ENCODE results near the gene ZNF548.
"Not testable (repeated sequence)": the region's sequence is repeated elsewhere in the genome, so short reads cannot be mapped to it uniquely, and the experiment has no call there.

Gene ZNF548

DNA sequence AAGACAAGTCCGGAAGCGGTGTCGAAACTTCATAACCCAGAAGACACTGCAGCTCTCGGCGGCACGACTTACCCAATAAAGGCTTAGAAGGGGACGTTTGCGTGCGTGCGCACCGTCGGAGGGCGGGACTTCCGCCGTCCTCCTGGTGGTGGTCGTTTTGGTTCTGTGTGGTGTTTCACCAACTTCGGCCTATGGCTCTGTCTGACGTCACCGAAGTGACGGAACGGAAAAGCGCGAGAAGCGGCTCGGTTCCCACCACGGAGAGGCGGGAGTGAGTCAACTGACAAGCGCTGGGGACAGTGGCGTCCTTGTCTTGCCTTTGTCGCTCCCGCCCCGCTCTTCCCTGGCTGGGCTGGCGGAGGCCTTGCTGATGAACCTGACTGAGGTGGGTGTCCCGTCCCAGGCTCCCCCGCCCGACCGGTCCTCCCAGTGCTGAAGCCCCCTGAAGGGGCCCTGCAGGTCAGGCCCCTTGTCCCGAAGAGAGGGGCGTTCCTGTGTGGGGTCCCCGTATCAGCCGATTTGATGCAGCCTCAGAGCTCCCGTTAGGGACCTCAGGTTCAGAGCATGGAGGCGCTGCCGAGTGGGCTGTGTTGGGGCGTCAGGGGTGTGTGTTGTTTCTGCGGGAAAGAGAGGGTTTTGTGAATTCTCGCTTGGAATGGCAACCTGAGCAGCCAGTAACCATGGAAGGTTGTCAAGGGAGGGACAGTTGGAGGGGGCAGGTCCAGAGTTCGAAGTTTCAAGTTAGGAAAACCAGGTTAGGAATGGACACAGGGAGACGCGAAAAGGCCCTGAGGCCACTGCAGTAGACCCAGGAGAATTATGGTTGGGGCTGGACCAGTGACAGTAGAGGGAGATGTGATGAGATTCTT, at the start of gene ZNF548:
Gene ZNF548 (plus strand): TSS at position 125 of the 869 bp plus-strand sequence. CDS start 246 bp downstream, at position 371.
- DNase-seq (ENCODE audit: low read depth): peak; percentile 96

GRCh38 chr19:57342582-57342981, 47.1 kb upstream of the ZNF548 start:
- no peak for DNase-seq (ENCODE audit: low read depth)

- peak; percentile 27 for DNase-seq (ENCODE audit: low read depth)
Observed at GRCh38 chr19:57348136-57348535, 41.5 kb upstream of the ZNF548 start.

DNA sequence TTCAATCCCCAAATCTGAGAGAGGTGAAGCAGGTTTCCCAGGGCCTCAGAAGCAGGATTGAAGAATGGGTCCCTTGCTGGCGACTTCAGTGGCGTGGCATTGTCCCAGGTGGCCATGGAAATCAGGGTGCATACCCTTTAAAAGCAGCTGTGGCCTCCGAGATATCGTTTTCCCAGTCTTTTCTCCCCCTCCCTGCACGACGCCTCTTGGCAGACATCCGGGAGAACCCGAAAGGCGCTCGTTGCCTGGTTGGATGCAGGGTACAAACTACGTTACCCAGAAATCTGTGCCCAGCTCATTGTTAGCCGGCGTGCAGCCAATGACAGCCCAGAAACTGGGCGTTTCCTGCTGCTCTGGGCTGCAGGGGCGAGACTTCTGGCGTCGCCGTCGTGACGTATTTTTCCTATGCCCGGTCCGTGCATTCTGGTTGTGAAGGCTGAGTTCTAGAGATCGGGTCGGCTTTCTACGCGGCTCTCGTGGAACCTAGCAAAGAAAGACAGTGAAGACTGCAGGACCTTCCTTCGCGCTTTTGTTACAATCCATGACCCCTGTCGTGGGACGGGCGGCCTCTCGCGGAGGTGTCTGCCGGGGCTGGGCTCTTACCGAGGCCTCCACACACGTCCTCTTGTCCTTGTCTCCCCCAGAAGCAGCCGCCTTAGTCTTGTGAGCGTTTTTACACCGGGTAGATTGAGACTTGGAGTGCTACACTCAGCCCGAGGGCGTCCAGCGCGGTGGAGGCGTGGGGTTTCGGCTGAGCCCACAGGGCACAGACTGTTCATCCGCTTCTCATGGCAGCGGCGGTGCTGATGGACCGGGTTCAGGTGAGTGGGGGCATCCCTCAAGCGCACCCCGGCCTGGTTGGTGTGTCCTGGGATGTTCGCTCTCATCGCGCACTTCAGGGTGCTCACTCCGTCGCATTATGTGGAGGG, 38.5 kb upstream of the ZNF548 start, which contains the start of gene ZNF304:
Gene ZNF304 (plus strand): TSS at position 395 of the 929 bp plus-strand sequence. CDS start 394 bp downstream, at position 789.
- DNase-seq (ENCODE audit: low read depth): peak; percentile 88

- no peak for DNase-seq (ENCODE audit: low read depth)
Observed at GRCh38 chr19:57351867-57352266, 37.8 kb upstream of the ZNF548 start.

- DNase-seq (ENCODE audit: low read depth): no peak
Observed at GRCh38 chr19:57355916-57356315, 33.7 kb upstream of the ZNF548 start.

DNA sequence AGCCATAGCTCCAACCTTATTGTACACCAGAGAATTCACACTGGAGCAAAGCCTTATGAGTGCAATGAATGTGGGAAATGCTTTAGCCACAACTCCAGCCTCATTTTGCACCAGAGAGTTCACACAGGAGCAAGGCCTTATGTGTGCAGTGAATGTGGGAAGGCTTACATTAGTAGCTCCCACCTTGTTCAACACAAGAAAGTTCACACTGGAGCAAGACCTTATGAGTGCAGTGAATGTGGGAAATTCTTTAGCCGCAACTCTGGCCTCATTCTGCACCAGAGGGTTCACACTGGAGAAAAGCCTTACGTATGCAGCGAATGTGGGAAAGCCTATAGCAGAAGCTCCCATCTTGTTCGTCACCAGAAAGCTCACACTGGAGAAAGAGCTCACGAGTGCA, 32.2 kb upstream of the ZNF548 start:
- DNase-seq (ENCODE audit: low read depth): no peak

GRCh38 chr19:57359300-57359699, 30.4 kb upstream of the ZNF548 start:
- DNase-seq (ENCODE audit: low read depth): no peak

GRCh38 chr19:57362419-57362818, 27.2 kb upstream of the ZNF548 start:
- DNase-seq (ENCODE audit: low read depth): no peak

DNA sequence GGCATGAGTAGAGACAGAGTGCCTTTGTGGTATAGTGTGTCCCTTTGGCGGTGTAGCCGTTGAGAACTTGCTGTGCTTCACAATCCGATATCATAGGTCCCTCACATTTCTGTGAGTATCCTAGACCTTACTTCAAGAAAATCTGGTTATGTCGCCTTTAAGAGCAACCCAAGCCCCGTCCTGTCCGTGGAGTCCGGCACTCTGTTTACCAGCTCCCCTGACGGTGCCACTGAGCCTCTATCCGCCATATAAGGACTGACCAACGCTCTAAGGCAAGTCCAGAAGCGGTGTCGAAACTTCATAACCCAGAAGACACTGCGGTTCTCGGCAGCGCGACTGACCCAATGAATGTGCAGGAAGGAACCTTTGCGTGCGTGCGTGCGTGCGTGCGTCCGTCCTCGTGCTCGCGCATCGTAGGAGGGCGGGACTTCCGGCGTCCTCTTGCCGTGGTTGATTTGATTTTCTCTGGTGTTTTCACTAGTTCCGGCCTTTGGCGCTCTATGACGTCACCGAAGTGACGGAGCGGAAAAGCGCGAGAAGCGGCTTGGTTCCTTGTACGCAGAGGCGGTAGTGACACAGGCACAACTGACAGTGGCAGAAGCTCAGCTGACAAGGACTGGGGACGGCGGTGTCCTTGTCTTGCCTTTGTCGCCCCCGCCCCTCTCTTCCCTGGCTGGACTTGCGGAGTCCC, 26.5 kb upstream of the ZNF548 start, which contains the start of the genes TRAPPC2B and ZNF547:
Gene TRAPPC2B (plus strand): TSS at position 555 of the 691 bp plus-strand sequence. CDS start 1,283 bp downstream, outside the sequence.
Gene ZNF547 (plus strand): TSS at position 555 of the 691 bp plus-strand sequence. CDS start 5,005 bp downstream, outside the sequence.
- peak; percentile 99 for DNase-seq (ENCODE audit: low read depth)

GRCh38 chr19:57363688-57364181, 25.9 kb upstream of the ZNF548 start:
- DNase-seq (ENCODE audit: low read depth): no peak

DNA sequence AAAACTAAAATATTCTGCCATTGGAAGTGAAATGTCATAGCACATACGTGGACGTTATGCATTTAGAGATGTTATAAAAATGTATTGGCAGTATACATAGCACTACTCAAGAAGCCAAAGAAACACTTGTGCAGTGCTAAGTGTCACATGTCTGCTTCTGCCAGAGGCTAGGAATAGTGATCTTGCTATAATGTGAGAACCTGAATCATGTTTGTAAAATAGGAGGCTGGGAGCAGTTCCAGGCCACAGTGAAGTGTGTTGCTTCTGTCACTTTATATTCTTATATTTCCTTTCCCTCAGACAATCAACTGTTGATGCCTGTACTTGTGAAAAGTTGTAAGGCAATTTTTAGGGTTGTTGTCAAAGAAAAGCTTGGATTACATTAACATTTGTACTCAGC, 22.9 kb upstream of the ZNF548 start:
- no peak for DNase-seq (ENCODE audit: low read depth)

DNA sequence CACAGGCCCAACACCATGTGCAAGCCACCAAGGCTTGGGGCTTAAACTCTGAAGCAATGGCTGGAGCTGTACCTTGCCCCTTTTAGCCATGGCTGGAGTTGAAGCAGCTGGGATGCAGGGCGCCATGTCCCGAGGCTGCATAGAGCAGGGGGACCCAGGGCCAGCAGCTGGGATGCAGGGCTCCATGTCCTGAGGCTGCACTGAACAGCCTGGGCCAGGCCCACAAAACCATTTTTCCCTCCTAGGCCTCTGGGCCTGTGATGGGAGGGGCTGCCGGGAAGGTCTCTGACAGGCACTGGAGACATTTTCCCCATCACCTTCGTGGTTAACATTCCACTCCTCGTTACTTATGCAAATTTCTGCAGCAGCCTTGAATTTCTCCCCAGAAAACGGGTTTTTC, 15.5 kb upstream of the ZNF548 start:
- no peak for DNase-seq (ENCODE audit: low read depth)

DNA sequence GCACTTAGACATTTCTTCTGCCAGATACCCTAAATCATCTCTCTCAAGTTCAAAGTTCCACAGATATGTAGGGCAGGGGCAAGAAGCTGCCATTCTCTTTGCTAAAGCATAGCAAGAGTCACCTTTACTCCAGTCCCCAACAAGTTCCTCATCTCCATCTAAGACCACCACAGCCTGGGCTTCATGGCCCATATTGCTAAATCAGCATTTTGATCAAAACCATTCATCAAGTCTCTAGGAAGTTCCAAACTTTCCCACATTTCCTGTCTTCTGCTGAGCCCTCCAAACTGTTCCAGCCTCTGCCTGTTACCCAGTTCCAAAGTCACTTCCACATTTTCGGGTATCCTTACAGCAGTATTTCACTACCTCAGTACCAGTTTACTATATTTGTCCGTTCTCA, 15.0 kb upstream of the ZNF548 start:
- not testable (repeated sequence) for DNase-seq (ENCODE audit: low read depth)

DNA sequence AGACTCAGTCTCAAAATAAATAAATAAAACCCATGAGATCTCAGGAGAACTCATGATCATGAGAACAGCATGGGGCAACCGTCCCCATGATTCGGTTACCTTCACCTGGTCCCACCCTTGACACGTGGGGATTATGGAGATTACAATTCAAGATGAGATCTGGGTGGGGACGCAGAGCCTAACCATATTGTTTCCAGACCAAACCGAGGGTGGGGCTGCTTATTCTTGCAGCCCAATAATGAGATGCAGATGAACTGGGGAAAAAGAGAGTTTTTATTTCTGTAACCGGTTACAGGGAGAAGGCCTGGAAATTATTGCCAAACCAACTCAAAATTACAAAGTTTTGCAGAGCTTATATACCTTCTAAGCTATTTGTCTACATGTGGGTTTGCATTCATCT, 13.5 kb upstream of the ZNF548 start:
- no peak for DNase-seq (ENCODE audit: low read depth)

DNA sequence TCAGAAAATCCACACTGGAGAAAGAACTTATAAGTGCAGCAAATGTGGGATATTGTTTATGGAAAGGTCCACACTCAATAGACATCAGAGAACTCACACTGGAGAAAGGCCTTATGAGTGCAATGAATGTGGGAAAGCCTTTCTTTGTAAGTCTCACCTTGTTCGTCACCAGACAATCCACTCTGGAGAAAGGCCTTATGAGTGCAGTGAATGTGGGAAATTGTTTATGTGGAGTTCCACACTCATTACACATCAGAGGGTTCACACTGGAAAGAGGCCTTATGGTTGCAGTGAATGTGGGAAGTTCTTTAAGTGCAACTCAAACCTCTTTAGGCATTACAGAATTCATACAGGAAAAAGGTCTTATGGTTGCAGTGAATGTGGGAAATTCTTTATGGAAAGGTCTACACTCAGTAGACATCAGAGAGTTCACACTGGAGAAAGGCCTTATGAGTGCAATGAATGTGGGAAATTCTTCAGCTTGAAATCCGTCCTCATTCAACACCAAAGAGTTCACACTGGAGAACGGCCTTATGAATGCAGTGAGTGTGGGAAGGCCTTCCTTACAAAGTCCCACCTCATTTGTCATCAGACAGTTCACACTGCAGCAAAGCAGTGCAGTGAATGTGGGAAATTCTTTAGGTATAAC, 12.0 kb upstream of the ZNF548 start:
- no peak for DNase-seq (ENCODE audit: low read depth)

GRCh38 chr19:57380923-57381322, 8.7 kb upstream of the ZNF548 start:
- no peak for DNase-seq (ENCODE audit: low read depth)

- DNase-seq (ENCODE audit: low read depth): no peak
Observed at GRCh38 chr19:57382806-57383488, 6.7 kb upstream of the ZNF548 start.

DNA sequence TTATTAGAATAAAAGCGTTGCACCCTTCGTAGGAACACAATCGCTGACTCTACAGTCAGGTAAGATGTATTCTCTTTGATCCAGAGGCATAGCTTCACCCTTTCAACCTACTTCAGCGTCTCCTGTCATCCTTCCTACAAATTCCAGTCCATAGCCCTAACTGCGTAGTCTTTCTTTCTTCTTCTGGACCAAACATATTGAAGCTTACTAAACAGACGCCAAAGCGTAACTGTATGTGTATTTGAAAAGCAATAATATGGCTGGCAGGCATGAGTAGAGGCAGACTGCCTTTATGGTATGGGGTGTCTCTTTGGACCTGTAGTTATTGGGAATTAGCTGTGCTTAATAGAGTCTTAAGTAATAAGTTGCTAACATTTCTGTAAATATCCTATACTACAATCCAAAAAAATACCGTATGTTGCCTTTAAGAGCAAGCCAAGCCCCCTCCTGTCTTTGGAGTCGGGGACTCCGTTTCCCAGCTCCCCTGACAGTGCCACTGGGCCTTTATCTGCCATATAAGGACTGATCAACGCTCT, 392 bp upstream of the ZNF548 start:
- DNase-seq (ENCODE audit: low read depth): no peak

DNA sequence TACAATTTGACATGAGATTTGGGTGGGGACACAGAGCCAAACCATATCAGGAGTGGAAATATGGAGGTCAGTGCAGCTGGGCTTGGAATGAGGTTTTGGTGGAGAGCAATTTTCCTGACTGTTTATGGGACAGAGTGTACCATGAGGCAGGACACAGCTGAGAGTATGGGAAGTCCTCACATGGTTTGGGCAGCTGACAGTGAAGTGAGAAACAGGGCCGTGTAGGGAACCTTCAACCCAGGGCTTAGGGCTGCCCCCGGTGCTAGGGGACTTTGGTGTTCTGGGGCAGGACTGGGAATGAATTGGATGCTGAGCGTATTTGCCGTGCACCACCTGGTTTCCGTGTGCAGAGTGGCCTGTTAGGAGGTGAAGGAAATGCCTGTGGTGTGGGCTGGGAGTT, 6.1 kb downstream of the ZNF548 start:
- no peak for DNase-seq (ENCODE audit: low read depth)

Data from GM04504 (cell line).